H1 (cell line): ENCODE measurements around the gene TUBB4B. TPM values are rescaled to one million over a fixed set of nuclear protein-coding genes. Genes with fewer than 3 reads are reported as not detected.

Source experiments
- ATF3 ChIP-seq: IDR thresholded peaks from 2 replicates; pipeline ENCODE4 v1.6.1; 2011; ENCODE audit warnings: low read depth, mild to moderate bottlenecking, low read length; ENCODE audit not compliant: insufficient read depth
- CBX8 ChIP-seq: fragments of 300-800, 300-1000 bp; sonication (generic); IDR thresholded peaks from 2 replicates; pipeline ENCODE4 v1.7.1; 2016; ENCODE audit warnings: low read depth, low read length, borderline replicate concordance
- EP300 ChIP-seq, 2 experiments: IDR thresholded peaks; 1 replicate in 1 of 2; 2 replicates in 1 of 2; pipeline ENCODE4 v1.6.1; 2011 to 2012; ENCODE audit warnings: low read depth in 2 of 2, low read length in 2 of 2, mild to moderate bottlenecking in 2 of 2, borderline replicate concordance in 1 of 2, inconsistent platforms in 1 of 2, moderate library complexity in 1 of 2
- GTF2F1 ChIP-seq: IDR thresholded peaks from 2 replicates; pipeline ENCODE4 v1.6.1; 2012; ENCODE audit warnings: low read depth, low read length, improper control_type of control experiment, borderline replicate concordance
- MAFK ChIP-seq: IDR thresholded peaks from 2 replicates; pipeline ENCODE4 v1.6.1; 2012; ENCODE audit warnings: low read depth, mild to moderate bottlenecking, improper control_type of control experiment, low read length
- SP2 ChIP-seq: IDR thresholded peaks from 2 replicates; pipeline ENCODE4 v1.6.1; 2012; ENCODE audit warnings: mild to moderate bottlenecking, low read length, inconsistent platforms
- TAF1 ChIP-seq: IDR thresholded peaks from 2 replicates; pipeline ENCODE4 v1.6.1; 2011; ENCODE audit warnings: mild to moderate bottlenecking, low read depth, low read length
- TAF7 ChIP-seq: optimal IDR thresholded peaks from 2 replicates; pipeline ENCODE3; 2011; ENCODE audit warnings: low read depth, mild to moderate bottlenecking, inconsistent platforms, low read length, moderate library complexity, borderline replicate concordance
- TBP ChIP-seq: IDR thresholded peaks from 2 replicates; pipeline ENCODE4 v1.6.1; 2011; ENCODE audit warnings: low read depth, low read length, improper control_type of control experiment
- polyA plus RNA-seq, 7 experiments: library from polyadenylated mRNA; depleted of rRNA in 3 of 7; stranded (reverse) in 5 of 7; unstranded in 2 of 7; fragments of >200 nt in 5 of 7; fragments of 200-250 nt in 2 of 7; gene quantifications; 1 replicate in 5 of 7; 2 replicates in 1 of 7; 4 replicates in 1 of 7; pipeline versions ENCODE4 v1.2.1 to v1.2.3, GENCODE V29; 2011 to 2013; ENCODE audit warnings: missing spikeins in 2 of 7, mixed read lengths in 2 of 7
- total RNA-seq: library from RNA; stranded (reverse); fragmentation: NEBNext Ultra II Directional; extraction: Animal tissue kit (Norgen Biotek cat#: 25700); gene quantifications from 2 replicates; pipeline ENCODE4 v1.2.1, GENCODE V29; 2021

The TUBB4B gene
- total and polyA plus RNA-seq, 2 of the 8 experiments (the other 6 are each of a cell fraction or from before 2014, with no cell fraction given), result 280 to 307 TPM

- no peak for TF ChIP-seq ATF3
- TF ChIP-seq SP2, result no peak
- TF ChIP-seq MAFK, result no peak
- TF ChIP-seq EP300 (IDR thresholded peaks at IDR 0.05; ENCODE audit: borderline replicate concordance in 1 of 2, low read depth in 2 of 2, low read length in 2 of 2), result no peak
- no peak for TF ChIP-seq TAF7
- TF ChIP-seq TAF1, result no peak
- no peak for TF ChIP-seq CBX8
- no peak for TF ChIP-seq TBP
- no peak for TF ChIP-seq GTF2F1
These were observed 7.7 kb upstream of the TUBB4B start (continued) for GRCh38 chr9:137233143-137233980.
